Mucosa of descending colon (tissue), 3 donors: Measurements from ENCODE around the gene SLX4. TPM values are rescaled to one million over a fixed set of nuclear protein-coding genes. Genes with fewer than 3 reads are reported as not detected.

ENCODE experiments used
- ATAC-seq: fragments of 200-7000 bp; cut with Tn5 transposase; one replicate; pipeline ENCODE4 v1.9.1; 2020; ENCODE audit warnings: mild to moderate bottlenecking, moderate library complexity
- DNase-seq, 3 donors: peaks; one replicate each; pipeline ENCODE4 v3.0.0-alpha.2; 2020
- H3K36me3 ChIP-seq: fragments of 200-600 bp; one replicate; pipeline ENCODE4 v1.8.0; 2021; ENCODE audit warnings: low read depth, mild to moderate bottlenecking
- H3K4me1 ChIP-seq: fragments of 200-600 bp; one replicate; pipeline ENCODE4 v1.8.0; 2021; ENCODE audit warnings: low read depth, mild to moderate bottlenecking
- H3K4me3 ChIP-seq: fragments of 200-600 bp; one replicate; pipeline ENCODE4 v1.8.0; 2021; ENCODE audit warnings: mild to moderate bottlenecking
- H3K9me3 ChIP-seq: fragments of 200-600 bp; one replicate; pipeline ENCODE4 v1.8.0; 2021; ENCODE audit warnings: mild to moderate bottlenecking
- intact Hi-C, 2 donors: fragments of 100-400 bp; cut with DNase I in 1 of 2; cut with micrococcal nuclease in 1 of 2; formaldehyde crosslinking; loops; one replicate each; pipeline versions ENCODE4 v1.11.0 to v1.11.1; 2022; cut with DNase I, micrococcal nuclease
- total RNA-seq, 3 donors: library from RNA; stranded (reverse); fragmentation: NEBNext Ultra II Directional in 2 of 3; extraction: Animal tissue kit (Norgen Biotek cat#: 25700) in 2 of 3; gene quantifications; one replicate each; pipeline versions ENCODE4 v1.2.1 to v1.2.4, GENCODE V29; 2021 to 2023
- TF ChIP-seq, protein P1 (sequence below): fragments of 200-600 bp; IDR thresholded peaks from one replicate; pipeline ENCODE4 v1.8.0; 2022; ENCODE audit warnings: antibody characterized with exemption, mild to moderate bottlenecking
- donor health status: DM: no; HTN: no; CAD: no; lungs with moderate emphysema.
- donor health status: DM: no; HTN: no; CAD: no.
- donor health status: DM: no; HTN: yes; CAD: no.

The SLX4 gene
- total RNA-seq, 3 donors from 2014 or later, result 3.6 to 6.7 (median 5.0) TPM

DNA sequence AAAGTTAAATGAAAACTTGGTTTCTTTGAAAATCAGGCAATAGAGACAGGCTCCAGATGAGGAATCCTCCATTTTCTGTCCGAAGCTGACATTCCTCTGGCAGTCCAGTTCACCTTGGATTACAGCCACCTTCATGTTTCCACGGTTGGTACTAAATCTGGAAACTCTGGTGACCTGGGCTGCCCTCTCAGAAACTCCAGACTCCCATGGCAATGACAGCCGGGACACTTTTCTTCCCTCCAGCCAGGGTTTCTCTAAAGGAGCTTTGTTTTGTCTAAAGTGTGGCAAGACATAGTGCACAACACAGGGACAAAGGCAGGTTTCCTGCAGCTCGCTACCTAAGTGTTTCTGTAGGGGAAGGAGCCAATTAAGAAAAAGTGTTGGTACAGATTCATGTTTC is 74.6 kb downstream of the SLX4 start:
- intact Hi-C loops, result no loop called here
- no peaks in the 10 kb centered on the region for H3K36me3 ChIP-seq

DNA sequence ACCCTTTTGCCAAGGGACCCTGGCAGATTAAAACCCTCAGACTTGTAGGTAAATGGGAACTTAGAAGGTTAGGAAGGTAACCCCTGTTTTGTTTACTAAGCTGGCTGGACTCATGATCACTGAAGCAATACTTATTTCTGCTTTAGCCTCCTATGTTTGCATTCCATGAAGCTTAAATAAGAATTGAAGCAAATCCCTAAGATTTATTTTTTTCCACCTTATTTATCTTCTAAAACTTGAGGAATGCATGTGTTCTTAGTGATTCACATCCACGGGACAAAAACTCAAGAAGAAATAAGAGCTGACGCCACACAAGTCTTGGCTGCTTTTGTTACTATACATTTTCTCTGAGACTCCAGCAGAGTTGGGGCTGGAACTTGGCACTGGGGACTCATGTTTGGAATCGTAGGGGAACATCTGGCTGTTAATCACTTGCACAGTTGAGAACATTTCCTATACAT is 75.1 kb downstream of the SLX4 start:
- intact Hi-C loops, result no loop called here
- ATAC-seq (no peak), DNase-seq (no peak)
- Histone ChIP-seq H3K4me1 (no peaks in the 10 kb centered on the region), H3K9me3 (no peaks in the 10 kb centered on the region), H3K36me3 (no peaks in the 10 kb centered on the region), H3K4me3 (no peak overlapping the region)
- TF ChIP-seq, protein P1, sequence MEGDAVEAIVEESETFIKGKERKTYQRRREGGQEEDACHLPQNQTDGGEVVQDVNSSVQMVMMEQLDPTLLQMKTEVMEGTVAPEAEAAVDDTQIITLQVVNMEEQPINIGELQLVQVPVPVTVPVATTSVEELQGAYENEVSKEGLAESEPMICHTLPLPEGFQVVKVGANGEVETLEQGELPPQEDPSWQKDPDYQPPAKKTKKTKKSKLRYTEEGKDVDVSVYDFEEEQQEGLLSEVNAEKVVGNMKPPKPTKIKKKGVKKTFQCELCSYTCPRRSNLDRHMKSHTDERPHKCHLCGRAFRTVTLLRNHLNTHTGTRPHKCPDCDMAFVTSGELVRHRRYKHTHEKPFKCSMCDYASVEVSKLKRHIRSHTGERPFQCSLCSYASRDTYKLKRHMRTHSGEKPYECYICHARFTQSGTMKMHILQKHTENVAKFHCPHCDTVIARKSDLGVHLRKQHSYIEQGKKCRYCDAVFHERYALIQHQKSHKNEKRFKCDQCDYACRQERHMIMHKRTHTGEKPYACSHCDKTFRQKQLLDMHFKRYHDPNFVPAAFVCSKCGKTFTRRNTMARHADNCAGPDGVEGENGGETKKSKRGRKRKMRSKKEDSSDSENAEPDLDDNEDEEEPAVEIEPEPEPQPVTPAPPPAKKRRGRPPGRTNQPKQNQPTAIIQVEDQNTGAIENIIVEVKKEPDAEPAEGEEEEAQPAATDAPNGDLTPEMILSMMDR, result no peak

More for the DNA sequence above, 74.6 kb downstream of the SLX4 start:
- H3K4me3 ChIP-seq, result no peak overlapping the region
- H3K4me1 ChIP-seq, result no peaks in the 10 kb centered on the region
- no peaks in the 10 kb centered on the region for H3K9me3 ChIP-seq
- DNase-seq (no peak), ATAC-seq (no peak)
- TF ChIP-seq, protein P1, result no peak

DNA sequence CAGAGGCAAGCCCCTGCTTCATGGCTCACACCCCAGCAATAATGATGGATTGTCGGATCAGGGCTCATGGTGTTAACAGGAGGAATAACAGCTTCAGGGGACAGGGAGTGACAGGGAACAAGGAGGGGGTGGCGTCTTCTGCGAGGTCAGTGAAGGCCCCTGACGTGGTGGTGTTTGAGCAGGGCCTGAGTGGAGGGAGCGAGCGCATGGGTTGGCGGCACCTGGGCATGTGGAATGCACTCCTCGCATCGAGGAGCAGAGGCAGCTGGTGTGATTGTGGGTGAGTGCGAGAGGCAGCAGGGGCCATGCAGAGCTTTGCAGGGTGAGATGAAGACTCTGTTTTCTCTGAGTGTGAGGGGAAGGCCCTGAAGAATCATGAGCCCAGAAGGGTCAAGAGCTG is 77.3 kb downstream of the SLX4 start:
- ATAC-seq (no peak), DNase-seq (no peak)
- TF ChIP-seq, protein P1, result no peak
- no peaks in the 10 kb centered on the region for H3K9me3 ChIP-seq
- no peak overlapping the region for H3K4me3 ChIP-seq
- no peaks in the 10 kb centered on the region for H3K4me1 ChIP-seq
- no peaks in the 10 kb centered on the region for H3K36me3 ChIP-seq
- intact Hi-C loops, result no loop called here

DNA sequence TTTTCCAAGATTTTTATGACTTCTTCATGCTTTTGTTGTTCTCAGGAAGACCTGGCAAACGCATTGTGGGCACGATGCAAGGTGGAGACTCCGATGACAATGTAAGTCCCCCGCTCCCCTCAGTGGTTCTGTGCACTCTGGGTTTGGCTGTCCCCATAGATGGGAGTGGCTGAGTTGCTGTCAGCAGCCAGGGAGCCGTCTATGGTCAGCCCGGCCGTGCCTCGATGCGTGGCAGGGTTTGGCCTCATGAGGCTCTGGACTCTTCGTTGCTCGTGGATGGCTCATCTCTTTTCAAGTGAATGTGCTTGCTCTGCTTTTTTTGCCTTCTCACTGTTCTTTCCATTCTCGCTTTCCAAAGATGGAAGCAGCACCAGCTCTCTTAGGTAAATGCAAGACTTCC is 78.7 kb downstream of the SLX4 start:
- intact Hi-C loops, result no loop called here
- Histone ChIP-seq H3K36me3 (no peaks in the 10 kb centered on the region), H3K4me1 (no peaks in the 10 kb centered on the region), H3K9me3 (no peaks in the 10 kb centered on the region), H3K4me3 (no peak overlapping the region)
- TF ChIP-seq, protein P1, result no peak
- ATAC-seq (no peak), DNase-seq (no peak)

Other genes with a start within 250 kb of the SLX4 start
- 10 to 100 TPM; 10.2 to 14.8 (median 11.4) TPM for gene ZSCAN32, start 210.6 kb downstream of the SLX4 start, total RNA-seq
- 10 to 100 TPM in 1 of 3 donors, 1 to 10 TPM in 2; 7.5 to 14.5 (median 8.0) TPM for gene ZNF174, start 210.4 kb downstream of the SLX4 start, total RNA-seq
- gene ZNF597, start 168.1 kb downstream of the SLX4 start, total RNA-seq, result 1 to 10 TPM; 1.9 TPM
- 10 to 100 TPM; 72.2 to 94.7 (median 83.3) TPM for gene NAA60, start 167.9 kb downstream of the SLX4 start, total RNA-seq
- not detected for gene C16orf90, start 116.1 kb downstream of the SLX4 start, total RNA-seq
- gene CLUAP1, start 110.6 kb downstream of the SLX4 start, total RNA-seq, result 10 to 100 TPM in 2 of 3 donors, 1 to 10 TPM in 1; 8.3 to 37.3 (median 10.8) TPM
- 1 to 10 TPM; 1.4 to 2.6 (median 1.7) TPM for gene NLRC3, start 34.2 kb downstream of the SLX4 start, total RNA-seq
- 10 to 100 TPM; 24.4 to 36.0 (median 27.0) TPM for gene DNASE1, start 43.1 kb upstream of the SLX4 start, total RNA-seq
- gene TRAP1, start 105.9 kb upstream of the SLX4 start, total RNA-seq, result 10 to 100 TPM; 56.9 to 94.5 (median 69.1) TPM